ENCODE results near the gene MTA2.
"Not testable (repeated sequence)": the region's sequence is repeated elsewhere in the genome, so short reads cannot be mapped to it uniquely, and the experiment has no call there.

MTA2 gene

GRCh38 chr11:62566247-62566646 lies 35.4 kb downstream of the MTA2 start:
- no peak for DNase-seq (ENCODE audit: low spot score)

GRCh38 chr11:62565100-62565802 lies 36.4 kb downstream of the MTA2 start:
- no peak for DNase-seq (ENCODE audit: low spot score)

- DNase-seq (ENCODE audit: low spot score): not testable (repeated sequence)
These were observed 39.9 kb downstream of the MTA2 start for GRCh38 chr11:62561677-62562230.

- peak; percentile 75 for DNase-seq (ENCODE audit: low spot score)
These were observed 41.0 kb downstream of the MTA2 start for GRCh38 chr11:62560566-62561103.

GRCh38 chr11:62559626-62560025 lies 42.0 kb downstream of the MTA2 start:
- DNase-seq (ENCODE audit: low spot score): not testable (repeated sequence)

- no peak for DNase-seq (ENCODE audit: low spot score)
These were observed 42.5 kb downstream of the MTA2 start for GRCh38 chr11:62559204-62559603.

- no peak for DNase-seq (ENCODE audit: low spot score)
These were observed 43.0 kb downstream of the MTA2 start for GRCh38 chr11:62558669-62559068.

- DNase-seq (ENCODE audit: low spot score): no peak
These were observed 44.6 kb downstream of the MTA2 start for GRCh38 chr11:62556875-62557631.

- DNase-seq (ENCODE audit: low spot score): peak; percentile 88
These were observed 45.4 kb downstream of the MTA2 start for GRCh38 chr11:62556108-62556874.

- peak; percentile 50 for DNase-seq (ENCODE audit: low spot score)
These were observed 46.1 kb downstream of the MTA2 start for GRCh38 chr11:62555464-62556107.

GRCh38 chr11:62554387-62555167 lies 47.1 kb downstream of the MTA2 start:
- DNase-seq (ENCODE audit: low spot score): no peak

- no peak for DNase-seq (ENCODE audit: low spot score)
These were observed 47.8 kb downstream of the MTA2 start for GRCh38 chr11:62553839-62554361.

GRCh38 chr11:62553080-62553838 lies 48.4 kb downstream of the MTA2 start:
- peak; percentile 52 for DNase-seq (ENCODE audit: low spot score)

GRCh38 chr11:62552485-62553079 lies 49.1 kb downstream of the MTA2 start:
- no peak for DNase-seq (ENCODE audit: low spot score)

- DNase-seq (ENCODE audit: low spot score): not testable (repeated sequence)
These were observed 51.2 kb downstream of the MTA2 start for GRCh38 chr11:62550478-62550877.

GRCh38 chr11:62548545-62549335 lies 52.9 kb downstream of the MTA2 start:
- DNase-seq (ENCODE audit: low spot score): no peak

GRCh38 chr11:62547691-62548281 lies 53.9 kb downstream of the MTA2 start:
- no peak for DNase-seq (ENCODE audit: low spot score)

All from SK-N-DZ (cell line).